Suprapubic skin (tissue), 3 donors: Measurements from ENCODE around the gene BLOC1S4.

Experiments
- EP300 ChIP-seq: sonication (generic); formaldehyde crosslinking; IDR thresholded peaks from one replicate; pipeline ENCODE4 v1.6.1; 2017; ENCODE audit warnings: antibody characterized with exemption
- POLR2A ChIP-seq, 2 donors: fragments of 450-650 bp; IDR thresholded peaks; one replicate each; pipeline ENCODE4 v1.6.1; 2017; ENCODE audit warnings: antibody characterized with exemption in 2 of 2, mild to moderate bottlenecking in 2 of 2, moderate library complexity in 2 of 2
- TF ChIP-seq, protein P1 (sequence below), 2 donors: fragments of 200-600 bp in 1 of 2; fragments of 450-650 bp in 1 of 2; sonication (generic) in 1 of 2; IDR thresholded peaks; one replicate each; pipeline ENCODE4 v1.5.1; 2016 to 2019; ENCODE audit warnings: antibody characterized with exemption in 2 of 2, mild to moderate bottlenecking in 1 of 2, moderate library complexity in 1 of 2

DNA sequence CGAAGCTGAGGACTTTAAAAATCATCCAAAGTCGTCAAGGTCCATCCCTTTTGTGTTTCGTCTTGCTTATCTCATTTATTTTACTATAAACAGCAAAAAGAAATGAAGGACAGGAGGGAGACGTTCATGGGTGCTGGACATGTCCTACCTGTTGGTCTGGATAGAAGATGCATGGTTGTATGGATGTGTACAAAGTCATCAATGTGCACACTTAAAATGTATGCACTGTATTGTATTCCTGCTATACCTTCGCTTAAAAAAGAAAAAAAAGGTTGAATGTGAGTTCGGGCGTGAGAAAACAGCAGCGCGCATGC is 313 bp upstream of the BLOC1S4 start:
- no peak for TF ChIP-seq EP300
- TF ChIP-seq, protein P1, sequence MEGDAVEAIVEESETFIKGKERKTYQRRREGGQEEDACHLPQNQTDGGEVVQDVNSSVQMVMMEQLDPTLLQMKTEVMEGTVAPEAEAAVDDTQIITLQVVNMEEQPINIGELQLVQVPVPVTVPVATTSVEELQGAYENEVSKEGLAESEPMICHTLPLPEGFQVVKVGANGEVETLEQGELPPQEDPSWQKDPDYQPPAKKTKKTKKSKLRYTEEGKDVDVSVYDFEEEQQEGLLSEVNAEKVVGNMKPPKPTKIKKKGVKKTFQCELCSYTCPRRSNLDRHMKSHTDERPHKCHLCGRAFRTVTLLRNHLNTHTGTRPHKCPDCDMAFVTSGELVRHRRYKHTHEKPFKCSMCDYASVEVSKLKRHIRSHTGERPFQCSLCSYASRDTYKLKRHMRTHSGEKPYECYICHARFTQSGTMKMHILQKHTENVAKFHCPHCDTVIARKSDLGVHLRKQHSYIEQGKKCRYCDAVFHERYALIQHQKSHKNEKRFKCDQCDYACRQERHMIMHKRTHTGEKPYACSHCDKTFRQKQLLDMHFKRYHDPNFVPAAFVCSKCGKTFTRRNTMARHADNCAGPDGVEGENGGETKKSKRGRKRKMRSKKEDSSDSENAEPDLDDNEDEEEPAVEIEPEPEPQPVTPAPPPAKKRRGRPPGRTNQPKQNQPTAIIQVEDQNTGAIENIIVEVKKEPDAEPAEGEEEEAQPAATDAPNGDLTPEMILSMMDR (IDR thresholded peaks at IDR 0.05) = no peak
- TF ChIP-seq POLR2A (IDR thresholded peaks at IDR 0.05) = no peak
